Activated T-cell treated with anti-CD3 and anti-CD28 coated beads, Interleukin-2, amount 50 U/mL, for 4 hours (primary cell): ENCODE data around the gene CLSTN2. TPM values are rescaled to one million over a fixed set of nuclear protein-coding genes. Genes with fewer than 3 reads are reported as not detected.

Experiments
- ATAC-seq, 2 donors: fragments of 200-7000 bp; cut with Tn5 transposase; one replicate each; pipeline ENCODE4 v1.10.0; 2021
- DNase-seq: peaks from one replicate; pipeline ENCODE4 v3.0.0-alpha.2; 2020
- H3K27me3 Mint-ChIP-seq: one replicate; pipeline ENCODE4 v1.8.0; 2021; ENCODE audit warnings: low read depth, mixed read lengths
- H3K36me3 Mint-ChIP-seq: one replicate; pipeline ENCODE4 v1.8.0; 2022; ENCODE audit warnings: mixed read lengths; ENCODE audit not compliant: insufficient read depth
- H3K4me1 Mint-ChIP-seq: one replicate; pipeline ENCODE4 v1.8.0; 2021; ENCODE audit warnings: low read depth, mixed read lengths
- H3K4me3 Mint-ChIP-seq: one replicate; pipeline ENCODE4 v1.8.0; 2021; ENCODE audit warnings: mild to moderate bottlenecking, moderate library complexity, mixed read lengths
- H3K9me3 Mint-ChIP-seq: one replicate; pipeline ENCODE4 v1.8.0; 2021; ENCODE audit warnings: mixed read lengths
- total RNA-seq, 3 donors: library from RNA; stranded (reverse); gene quantifications; one replicate each; pipeline ENCODE4 v1.2.1, GENCODE V29; 2021

Gene CLSTN2
- total RNA-seq, 3 donors from 2014 or later = under 0.01 to 0.10 (median 0.03) TPM

GRCh38 chr3:140219923-140220452, 285.0 kb downstream of the CLSTN2 start:
- ATAC-seq (no peak), DNase-seq (no peak)
- Mint-ChIP-seq H3K27me3 (no peaks in the 10 kb centered on the region), H3K4me1 (no peaks in the 10 kb centered on the region), H3K4me3 (no peak overlapping the region), H3K9me3 (no peaks in the 10 kb centered on the region), H3K36me3 (no peaks in the 10 kb centered on the region)

- Mint-ChIP-seq H3K4me1 (no peaks in the 10 kb centered on the region), H3K9me3 (peaks cover 4% of the 10 kb centered on the region), H3K4me3 (no peak overlapping the region), H3K27me3 (no peaks in the 10 kb centered on the region), H3K36me3 (no peaks in the 10 kb centered on the region)
- ATAC-seq (no peak), DNase-seq (no peak)
These were observed 288.2 kb downstream of the CLSTN2 start for GRCh38 chr3:140223197-140223596.

- Mint-ChIP-seq H3K4me1 (no peaks in the 10 kb centered on the region), H3K27me3 (no peaks in the 10 kb centered on the region)
- ATAC-seq = no peak
These were observed 288.6 kb downstream of the CLSTN2 start for GRCh38 chr3:140223631-140224030.

GRCh38 chr3:140224307-140224706, 289.3 kb downstream of the CLSTN2 start:
- H3K4me1 Mint-ChIP-seq = no peaks in the 10 kb centered on the region
- H3K36me3 Mint-ChIP-seq = no peaks in the 10 kb centered on the region
- DNase-seq = no peak
- H3K9me3 Mint-ChIP-seq = peaks cover 7% of the 10 kb centered on the region
- H3K4me3 Mint-ChIP-seq = no peak overlapping the region
- H3K27me3 Mint-ChIP-seq = no peaks in the 10 kb centered on the region
- ATAC-seq = no peak

More at GRCh38 chr3:140223631-140224030, 288.6 kb downstream of the CLSTN2 start:
- peaks cover 7% of the 10 kb centered on the region for H3K9me3 Mint-ChIP-seq
- no peak overlapping the region for H3K4me3 Mint-ChIP-seq
- no peaks in the 10 kb centered on the region for H3K36me3 Mint-ChIP-seq
- DNase-seq = no peak

GRCh38 chr3:140225996-140226395, 291.0 kb downstream of the CLSTN2 start:
- Mint-ChIP-seq H3K4me3 (no peak overlapping the region), H3K9me3 (peaks cover 7% of the 10 kb centered on the region), H3K36me3 (no peaks in the 10 kb centered on the region), H3K27me3 (no peaks in the 10 kb centered on the region), H3K4me1 (no peaks in the 10 kb centered on the region)
- DNase-seq (no peak), ATAC-seq (no peak)

- no peaks in the 10 kb centered on the region for H3K4me1 Mint-ChIP-seq
- ATAC-seq = no peak
- H3K27me3 Mint-ChIP-seq = peaks cover 3% of the 10 kb centered on the region
These were observed 298.7 kb downstream of the CLSTN2 start for GRCh38 chr3:140233702-140234101.

GRCh38 chr3:140234256-140234655, 299.3 kb downstream of the CLSTN2 start:
- Mint-ChIP-seq H3K9me3 (no peaks in the 10 kb centered on the region), H3K4me1 (no peaks in the 10 kb centered on the region), H3K27me3 (peaks cover 3% of the 10 kb centered on the region), H3K36me3 (no peaks in the 10 kb centered on the region), H3K4me3 (no peak overlapping the region)
- no peak for DNase-seq
- ATAC-seq = no peak

More at GRCh38 chr3:140233702-140234101, 298.7 kb downstream of the CLSTN2 start:
- Mint-ChIP-seq H3K36me3 (no peaks in the 10 kb centered on the region), H3K4me3 (no peak overlapping the region), H3K9me3 (no peaks in the 10 kb centered on the region)
- no peak for DNase-seq

- H3K4me3 Mint-ChIP-seq = no peak overlapping the region
- no peaks in the 10 kb centered on the region for H3K36me3 Mint-ChIP-seq
- DNase-seq (no peak), ATAC-seq (no peak)
- no peaks in the 10 kb centered on the region for H3K9me3 Mint-ChIP-seq
- peaks cover 3% of the 10 kb centered on the region for H3K27me3 Mint-ChIP-seq
- H3K4me1 Mint-ChIP-seq = no peaks in the 10 kb centered on the region
These were observed 302.0 kb downstream of the CLSTN2 start for GRCh38 chr3:140236836-140237501.

GRCh38 chr3:140238646-140239314, 303.8 kb downstream of the CLSTN2 start:
- H3K27me3 Mint-ChIP-seq = no peaks in the 10 kb centered on the region
- H3K36me3 Mint-ChIP-seq = no peaks in the 10 kb centered on the region
- DNase-seq (no peak), ATAC-seq (no peak)
- no peak overlapping the region for H3K4me3 Mint-ChIP-seq
- no peaks in the 10 kb centered on the region for H3K4me1 Mint-ChIP-seq
- H3K9me3 Mint-ChIP-seq = no peaks in the 10 kb centered on the region

GRCh38 chr3:140242818-140243276, 307.9 kb downstream of the CLSTN2 start:
- DNase-seq (no peak), ATAC-seq (no peak)
- Mint-ChIP-seq H3K4me1 (no peaks in the 10 kb centered on the region), H3K27me3 (no peaks in the 10 kb centered on the region), H3K4me3 (no peak overlapping the region), H3K36me3 (no peaks in the 10 kb centered on the region), H3K9me3 (no peaks in the 10 kb centered on the region)

- H3K4me3 Mint-ChIP-seq = no peak overlapping the region
- no peaks in the 10 kb centered on the region for H3K36me3 Mint-ChIP-seq
- no peaks in the 10 kb centered on the region for H3K9me3 Mint-ChIP-seq
- no peaks in the 10 kb centered on the region for H3K27me3 Mint-ChIP-seq
- DNase-seq (no peak), ATAC-seq (no peak)
- H3K4me1 Mint-ChIP-seq = no peaks in the 10 kb centered on the region
These were observed 308.6 kb downstream of the CLSTN2 start for GRCh38 chr3:140243575-140243974.

- no peak overlapping the region for H3K4me3 Mint-ChIP-seq
- no peaks in the 10 kb centered on the region for H3K9me3 Mint-ChIP-seq
- no peak for DNase-seq
- no peaks in the 10 kb centered on the region for H3K4me1 Mint-ChIP-seq
- ATAC-seq = no peak
- no peaks in the 10 kb centered on the region for H3K36me3 Mint-ChIP-seq
- no peaks in the 10 kb centered on the region for H3K27me3 Mint-ChIP-seq
These were observed 309.9 kb downstream of the CLSTN2 start for GRCh38 chr3:140244893-140245292.

- H3K36me3 Mint-ChIP-seq = no peaks in the 10 kb centered on the region
- no peaks in the 10 kb centered on the region for H3K4me1 Mint-ChIP-seq
- DNase-seq (no peak), ATAC-seq (no peak)
- H3K9me3 Mint-ChIP-seq = no peaks in the 10 kb centered on the region
- H3K4me3 Mint-ChIP-seq = no peak overlapping the region
- H3K27me3 Mint-ChIP-seq = no peaks in the 10 kb centered on the region
These were observed 311.6 kb downstream of the CLSTN2 start for GRCh38 chr3:140246578-140246977.

- Mint-ChIP-seq H3K4me1 (no peaks in the 10 kb centered on the region), H3K9me3 (no peaks in the 10 kb centered on the region), H3K36me3 (no peaks in the 10 kb centered on the region), H3K4me3 (no peak overlapping the region), H3K27me3 (no peaks in the 10 kb centered on the region)
- DNase-seq (no peak), ATAC-seq (no peak)
These were observed 312.8 kb downstream of the CLSTN2 start for GRCh38 chr3:140247775-140248174.

- H3K4me1 Mint-ChIP-seq = no peaks in the 10 kb centered on the region
- ATAC-seq (no peak), DNase-seq (no peak)
- H3K27me3 Mint-ChIP-seq = no peaks in the 10 kb centered on the region
- H3K4me3 Mint-ChIP-seq = no peak overlapping the region
- H3K36me3 Mint-ChIP-seq = no peaks in the 10 kb centered on the region
- H3K9me3 Mint-ChIP-seq = no peaks in the 10 kb centered on the region
These were observed 314.2 kb downstream of the CLSTN2 start for GRCh38 chr3:140249188-140249587.
